GM19395 (cell line): ENCODE measurements around the gene ZFAND2B.
"Not testable (repeated sequence)": the region's sequence is repeated elsewhere in the genome, so short reads cannot be mapped to it uniquely, and the experiment has no call there.

Experiments used
- ATAC-seq: cut with Tn5 transposase; IDR thresholded peaks from one replicate; pipeline ENCODE4 v1.9.1; 2021; ENCODE audit warnings: mild to moderate bottlenecking, moderate library complexity; ENCODE audit not compliant: unreplicated experiment

The ZFAND2B gene

DNA sequence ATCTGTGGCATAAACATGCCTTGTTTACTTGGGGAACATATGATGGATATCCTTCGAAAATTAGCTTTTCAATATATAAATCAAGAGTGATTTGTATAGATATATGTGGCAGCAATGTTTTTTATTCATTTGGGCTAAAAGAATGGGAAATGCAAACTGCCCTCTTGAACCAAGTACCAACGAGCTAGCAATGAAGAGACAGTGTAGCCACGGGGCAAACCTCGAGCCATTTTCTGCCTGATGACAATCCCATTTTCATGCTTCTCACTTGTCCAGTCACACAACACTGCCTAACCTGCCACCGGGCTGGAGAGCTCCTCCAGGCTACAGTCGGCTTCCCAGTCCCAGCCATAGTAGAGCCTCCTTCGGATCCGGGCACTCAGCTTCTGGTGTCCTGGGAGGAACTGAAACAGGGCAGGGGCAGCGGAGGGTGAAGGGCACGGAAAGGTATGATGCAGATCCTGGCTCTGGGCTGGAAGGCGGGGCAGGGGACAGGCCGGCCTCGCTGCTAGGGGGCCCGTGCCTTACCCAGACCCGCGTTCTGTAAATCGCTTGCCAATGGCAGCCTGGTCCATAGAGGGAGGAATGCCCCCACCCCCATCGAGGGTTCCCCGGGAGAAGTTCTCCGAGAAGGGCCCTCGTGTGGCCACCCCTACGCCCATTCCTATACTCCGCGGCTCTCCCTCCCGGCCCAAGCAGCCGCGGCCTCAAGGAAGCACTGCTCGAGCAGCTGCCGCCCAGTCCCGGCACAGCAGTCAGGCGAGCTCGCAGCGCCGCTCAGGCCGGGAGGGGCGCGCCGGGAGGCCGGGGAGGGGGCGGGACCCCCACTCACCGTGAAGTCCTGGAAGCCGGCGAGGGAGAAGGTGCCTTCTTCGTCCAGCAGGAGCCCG, 30.4 kb upstream of the ZFAND2B start:
- peak; percentile 36 for ATAC-seq

- ATAC-seq = peak; percentile 70
Observed at GRCh38 chr2:219176818-219177551, 29.6 kb upstream of the ZFAND2B start, which contains the start of gene CNPPD1. TSS of gene CNPPD1 (minus strand) at chr2:219176925. CDS start at chr2:219176828, 97 bp downstream.

DNA sequence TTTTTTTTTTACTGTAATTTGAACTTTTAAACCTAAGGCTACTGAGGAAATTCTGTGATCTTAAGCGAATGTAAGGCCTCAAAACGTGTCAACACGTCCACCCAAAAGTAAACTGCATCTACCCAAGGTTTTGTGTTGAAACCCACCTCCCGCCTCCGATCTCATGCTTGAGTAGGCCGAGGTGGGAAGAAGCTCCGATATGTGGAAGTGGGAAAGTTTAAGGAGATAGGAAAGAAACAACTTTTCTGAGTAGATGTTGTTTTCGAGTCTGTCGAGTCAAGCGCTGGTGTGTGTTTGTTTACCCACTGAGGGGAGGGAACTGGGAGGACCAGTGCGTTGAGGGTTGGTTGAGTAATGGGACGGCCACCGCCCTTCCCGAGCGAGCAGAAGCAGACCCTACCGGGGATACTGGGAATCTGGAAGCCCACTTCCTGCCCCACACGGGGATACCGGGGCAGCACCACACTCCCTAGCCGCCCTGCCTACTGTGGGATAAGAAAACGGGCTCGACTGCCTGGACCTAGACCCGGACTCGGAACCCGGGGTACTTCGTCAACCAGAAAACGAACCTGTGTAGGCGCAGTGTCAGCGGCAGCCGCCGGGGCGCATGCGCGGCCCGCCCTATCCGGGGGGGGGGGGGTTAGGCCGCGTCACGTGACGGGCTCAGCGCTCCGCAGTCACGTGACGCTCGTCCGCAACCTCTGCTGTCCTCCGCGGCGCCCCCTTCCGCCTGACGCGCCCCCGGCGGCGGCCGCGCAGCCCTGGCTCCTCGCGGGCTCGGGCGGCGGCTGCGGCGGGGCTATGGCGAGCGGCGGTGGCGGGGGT, 28.8 kb upstream of the ZFAND2B start, which contains the start of gene RETREG2:
Gene RETREG2 (plus strand): TSS at position 724 of the 825 bp plus-strand sequence. CDS start 78 bp downstream, at position 802.
- ATAC-seq = peak; percentile 55

GRCh38 chr2:219178377-219179175, 28.0 kb upstream of the ZFAND2B start:
- peak; percentile 20 for ATAC-seq

- ATAC-seq = no peak
Observed at GRCh38 chr2:219179601-219180465, 26.7 kb upstream of the ZFAND2B start.

GRCh38 chr2:219180961-219181360, 25.6 kb upstream of the ZFAND2B start:
- no peak for ATAC-seq

DNA sequence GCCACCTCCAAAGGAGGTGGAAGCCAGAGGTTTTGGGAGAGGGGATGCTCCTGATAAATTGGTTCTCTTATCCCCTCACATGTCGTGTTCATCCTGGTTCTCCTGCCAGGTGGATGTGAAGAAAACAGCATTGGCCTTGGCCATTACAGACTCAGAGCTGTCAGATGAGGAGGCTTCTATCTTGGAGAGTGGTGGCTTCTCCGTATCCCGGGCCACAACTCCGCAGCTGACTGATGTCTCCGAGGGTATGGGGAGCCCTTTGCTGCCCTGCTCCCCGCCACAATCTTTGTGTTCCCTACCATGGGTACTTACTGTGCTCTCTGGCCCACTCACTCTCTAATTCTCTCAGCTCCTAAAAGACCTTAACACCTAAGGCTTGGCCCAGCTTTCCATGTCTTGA, 25.1 kb upstream of the ZFAND2B start:
- ATAC-seq = no peak

DNA sequence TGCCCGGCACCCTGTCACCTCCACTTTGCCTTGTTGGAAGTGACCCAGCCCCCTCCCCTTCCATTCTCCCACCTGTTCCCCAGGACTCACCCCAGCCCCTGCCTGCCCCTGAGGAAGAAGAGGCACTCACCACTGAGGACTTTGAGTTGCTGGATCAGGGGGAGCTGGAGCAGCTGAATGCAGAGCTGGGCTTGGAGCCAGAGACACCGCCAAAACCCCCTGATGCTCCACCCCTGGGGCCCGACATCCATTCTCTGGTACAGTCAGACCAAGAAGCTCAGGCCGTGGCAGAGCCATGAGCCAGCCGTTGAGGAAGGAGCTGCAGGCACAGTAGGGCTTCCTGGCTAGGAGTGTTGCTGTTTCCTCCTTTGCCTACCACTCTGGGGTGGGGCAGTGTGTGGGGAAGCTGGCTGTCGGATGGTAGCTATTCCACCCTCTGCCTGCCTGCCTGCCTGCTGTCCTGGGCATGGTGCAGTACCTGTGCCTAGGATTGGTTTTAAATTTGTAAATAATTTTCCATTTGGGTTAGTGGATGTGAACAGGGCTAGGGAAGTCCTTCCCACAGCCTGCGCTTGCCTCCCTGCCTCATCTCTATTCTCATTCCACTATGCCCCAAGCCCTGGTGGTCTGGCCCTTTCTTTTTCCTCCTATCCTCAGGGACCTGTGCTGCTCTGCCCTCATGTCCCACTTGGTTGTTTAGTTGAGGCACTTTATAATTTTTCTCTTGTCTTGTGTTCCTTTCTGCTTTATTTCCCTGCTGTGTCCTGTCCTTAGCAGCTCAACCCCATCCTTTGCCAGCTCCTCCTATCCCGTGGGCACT, 24.0 kb upstream of the ZFAND2B start:
- ATAC-seq = no peak

DNA sequence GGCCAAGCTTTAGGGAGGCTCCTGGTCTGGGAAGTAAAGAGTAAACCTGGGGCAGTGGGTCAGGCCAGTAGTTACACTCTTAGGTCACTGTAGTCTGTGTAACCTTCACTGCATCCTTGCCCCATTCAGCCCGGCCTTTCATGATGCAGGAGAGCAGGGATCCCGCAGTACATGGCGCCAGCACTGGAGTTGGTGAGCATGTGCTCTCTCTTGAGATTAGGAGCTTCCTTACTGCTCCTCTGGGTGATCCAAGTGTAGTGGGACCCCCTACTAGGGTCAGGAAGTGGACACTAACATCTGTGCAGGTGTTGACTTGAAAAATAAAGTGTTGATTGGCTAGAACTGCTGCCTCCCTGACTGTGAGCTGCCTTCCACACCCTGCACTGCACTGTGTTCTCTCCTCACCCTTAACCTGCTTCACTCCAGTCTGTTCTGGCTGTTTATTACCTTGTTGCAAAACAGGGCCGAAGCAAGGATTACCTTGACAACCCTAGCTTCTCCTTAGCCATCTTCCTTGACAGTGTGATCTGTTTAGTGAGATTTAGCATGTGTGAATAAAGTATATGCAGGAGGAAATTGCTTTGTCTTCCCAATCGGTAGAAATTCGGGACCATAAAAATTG, 23.3 kb upstream of the ZFAND2B start:
- ATAC-seq = no peak

DNA sequence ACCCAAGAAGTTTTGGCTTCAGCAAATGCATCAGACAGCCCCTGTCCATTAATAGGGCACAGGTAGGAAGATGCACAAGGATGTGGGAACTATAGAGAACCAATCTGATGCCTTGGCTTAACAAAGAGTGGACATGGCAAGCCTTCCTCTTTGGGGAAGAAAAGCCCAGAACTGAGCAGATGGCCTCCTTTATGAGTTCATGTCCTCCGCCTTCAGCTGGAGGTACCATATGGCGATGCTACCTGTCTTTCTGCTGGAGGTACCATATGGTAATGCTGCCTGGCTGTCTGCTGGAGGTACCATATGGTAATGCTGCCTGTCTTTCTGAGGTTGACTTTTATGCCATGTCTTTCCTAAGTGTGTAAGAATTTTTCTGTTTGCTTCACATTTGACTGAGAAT, 22.5 kb upstream of the ZFAND2B start:
- ATAC-seq = no peak

GRCh38 chr2:219186754-219187456, 19.7 kb upstream of the ZFAND2B start:
- ATAC-seq = peak; percentile 58

- ATAC-seq = no peak
Observed at GRCh38 chr2:219197388-219197787, 9.2 kb upstream of the ZFAND2B start.

- no peak for ATAC-seq
Observed at GRCh38 chr2:219198974-219199373, 7.6 kb upstream of the ZFAND2B start.

DNA sequence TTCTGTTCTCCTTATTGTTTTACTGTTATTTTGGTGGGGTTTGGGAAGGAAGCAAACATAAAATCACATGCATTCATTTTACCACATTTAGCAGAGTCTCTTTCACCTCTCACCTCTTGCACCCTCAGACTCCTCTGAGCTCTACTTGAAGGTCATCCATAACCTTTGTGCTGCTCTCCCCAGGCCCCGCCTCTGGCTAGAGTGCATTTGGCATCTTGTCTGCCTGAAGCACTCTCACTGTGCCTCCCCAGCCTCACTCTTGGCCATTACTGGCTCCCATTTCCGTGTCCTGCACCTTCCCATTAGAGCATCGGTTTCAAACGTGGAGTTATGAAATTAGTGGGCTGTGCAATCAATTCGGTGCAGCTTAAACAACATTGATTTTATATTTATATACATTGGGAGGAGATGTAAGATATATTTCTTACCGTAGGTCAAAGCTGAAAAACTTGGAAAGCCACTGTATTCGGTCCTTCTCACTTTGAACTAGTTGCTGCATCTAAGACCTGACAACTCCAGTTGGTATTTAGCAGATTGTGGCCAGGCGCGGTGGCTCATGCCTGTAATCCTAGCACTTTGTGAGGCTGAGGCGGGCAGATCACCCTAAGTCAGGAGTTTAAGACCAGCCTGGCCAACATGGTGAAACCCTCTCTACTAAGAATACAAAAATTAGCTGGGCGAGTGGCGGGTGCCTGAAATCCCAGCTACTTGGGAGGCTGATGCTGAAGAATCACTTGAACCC, 6.9 kb upstream of the ZFAND2B start:
- ATAC-seq = no peak

GRCh38 chr2:219200502-219201326, 5.9 kb upstream of the ZFAND2B start:
- ATAC-seq = not testable (repeated sequence)

DNA sequence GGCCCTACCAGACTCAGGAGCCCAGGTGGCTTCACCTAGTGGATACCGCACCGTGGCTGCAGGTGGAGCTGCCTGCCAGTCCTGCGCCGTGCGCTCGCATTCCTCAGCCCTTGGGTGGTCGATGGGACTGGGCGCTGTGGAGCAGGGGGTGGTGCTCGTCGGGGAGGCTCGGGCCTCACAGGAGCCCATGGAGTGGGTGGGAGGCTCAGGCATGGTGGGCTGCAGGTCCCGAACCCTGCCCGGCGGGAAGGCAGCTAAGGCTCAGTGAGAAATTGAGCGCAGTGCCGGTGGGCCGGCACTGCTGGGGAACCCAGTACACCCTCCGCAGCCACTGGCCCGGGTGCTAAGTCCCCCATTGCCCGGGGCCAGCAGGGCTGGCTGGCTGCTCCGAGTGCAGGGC, 5.3 kb upstream of the ZFAND2B start:
- not testable (repeated sequence) for ATAC-seq
